Glomerular visceral epithelial cell (primary cell): ENCODE results near the gene HACD2.
"Not testable (repeated sequence)": the region's sequence is repeated elsewhere in the genome, so short reads cannot be mapped to it uniquely, and the experiment has no call there.

ENCODE experiments used
- DNase-seq: peaks from one replicate; pipeline ENCODE4 v3.0.0-alpha.2; 2016; ENCODE audit errors: extremely low spot score

Gene HACD2

DNA sequence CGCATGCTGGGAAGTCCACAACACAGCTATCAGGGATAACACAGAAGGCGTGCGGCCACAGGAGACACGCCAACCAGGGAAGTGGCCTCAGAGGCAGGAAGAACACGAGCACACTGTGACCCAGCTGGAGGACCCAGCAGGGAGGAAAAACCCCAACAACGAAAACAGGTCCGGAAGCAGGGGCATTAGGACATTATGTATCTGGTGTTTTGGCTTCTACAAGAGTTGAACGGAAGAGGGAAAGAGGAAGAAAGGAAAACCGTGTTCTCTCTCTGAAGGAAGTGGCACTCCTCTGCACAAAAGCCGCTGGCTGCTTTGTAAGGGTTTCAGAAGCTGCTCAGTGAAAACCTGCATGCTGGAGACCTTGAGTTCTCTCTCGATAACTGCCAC, 61.8 kb downstream of the HACD2 start:
- DNase-seq, result no peak

DNA sequence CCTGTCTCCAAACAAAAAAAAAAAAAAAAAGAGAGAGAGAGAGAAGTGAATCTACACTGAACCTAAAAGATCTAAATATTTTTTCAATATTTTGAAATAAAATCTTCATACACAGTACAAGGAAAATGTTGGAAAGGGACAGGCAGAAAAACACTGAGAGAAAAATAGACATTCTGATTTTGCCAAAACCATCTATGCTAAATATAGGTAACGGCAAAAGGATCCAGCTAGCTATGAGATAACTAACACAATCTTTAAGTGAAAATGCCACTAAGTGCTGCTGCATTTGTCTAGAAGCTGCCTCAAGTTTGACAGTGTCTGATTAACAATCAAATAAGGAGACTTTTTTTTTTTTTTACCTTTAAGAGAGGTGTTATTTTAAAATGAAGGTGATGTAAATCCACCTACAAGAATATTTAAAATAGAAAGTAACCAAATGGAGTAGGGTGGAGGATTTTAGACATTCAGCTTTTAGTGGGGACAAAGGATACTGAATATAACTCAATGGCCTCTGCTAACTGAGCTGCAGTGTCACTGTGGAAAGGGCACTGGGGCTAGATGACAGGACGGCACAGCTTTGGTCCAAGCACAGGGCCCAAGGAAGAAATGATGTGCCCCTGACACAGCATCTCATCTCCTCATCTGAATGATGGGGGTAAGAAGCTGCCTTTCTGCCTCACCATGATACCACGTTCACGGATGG, 62.4 kb downstream of the HACD2 start:
- no peak for DNase-seq

DNA sequence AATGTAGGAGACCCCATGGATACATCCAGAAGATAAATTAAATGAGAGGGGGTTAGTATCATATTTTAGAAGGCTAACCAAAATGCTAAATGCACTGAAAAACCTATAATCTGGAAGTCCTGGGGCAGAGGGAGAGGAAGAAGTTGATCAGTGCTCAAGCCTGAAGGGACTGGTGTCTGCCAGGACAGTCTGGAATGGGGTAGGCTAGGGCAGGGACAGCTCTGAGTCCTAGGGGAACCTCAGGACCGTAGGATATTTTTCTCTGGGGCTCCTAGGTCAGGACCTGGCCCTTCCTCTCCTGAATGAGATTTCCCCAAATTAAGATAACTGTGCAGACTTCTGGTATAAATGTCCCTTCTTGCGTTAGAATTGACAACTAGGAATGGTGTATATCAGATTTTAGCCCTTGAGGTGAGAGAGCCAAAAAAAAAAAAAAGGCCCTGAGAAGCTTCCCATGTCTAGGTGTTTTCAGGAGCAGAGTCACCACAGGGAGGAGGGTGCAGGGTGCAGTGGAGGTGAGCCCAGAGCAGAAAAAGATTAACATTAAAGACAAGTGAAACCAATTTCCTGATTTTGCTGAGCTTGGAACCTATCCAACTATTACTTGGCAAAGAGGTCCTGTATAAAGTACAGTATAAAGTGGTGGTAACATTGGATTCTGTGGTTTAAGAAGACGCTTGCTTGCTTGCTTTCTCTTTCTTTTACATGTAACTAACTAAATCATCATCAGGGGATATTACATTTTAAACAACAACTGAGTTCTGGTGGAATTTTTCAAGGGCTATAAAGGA, 63.5 kb downstream of the HACD2 start:
- peak; percentile 22 for DNase-seq

DNA sequence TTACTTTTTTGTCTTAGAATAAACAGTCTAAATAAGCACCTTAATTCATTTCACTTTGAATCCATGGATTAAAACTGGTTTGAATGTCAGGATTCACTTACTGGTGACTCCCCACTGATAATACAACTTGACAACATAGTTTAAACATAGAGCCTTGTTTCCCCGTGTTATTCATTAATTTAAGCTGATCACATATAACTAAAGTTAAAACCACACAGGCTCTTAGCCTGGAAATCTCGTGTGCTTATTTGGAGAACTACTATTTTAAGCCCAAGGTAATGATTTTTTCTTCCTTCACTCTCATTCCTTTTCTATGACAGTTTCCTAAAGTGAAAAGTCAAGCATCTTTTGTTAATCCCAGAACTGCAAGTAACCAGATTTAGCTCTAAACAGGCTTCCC, 64.2 kb downstream of the HACD2 start:
- DNase-seq, result no peak

DNA sequence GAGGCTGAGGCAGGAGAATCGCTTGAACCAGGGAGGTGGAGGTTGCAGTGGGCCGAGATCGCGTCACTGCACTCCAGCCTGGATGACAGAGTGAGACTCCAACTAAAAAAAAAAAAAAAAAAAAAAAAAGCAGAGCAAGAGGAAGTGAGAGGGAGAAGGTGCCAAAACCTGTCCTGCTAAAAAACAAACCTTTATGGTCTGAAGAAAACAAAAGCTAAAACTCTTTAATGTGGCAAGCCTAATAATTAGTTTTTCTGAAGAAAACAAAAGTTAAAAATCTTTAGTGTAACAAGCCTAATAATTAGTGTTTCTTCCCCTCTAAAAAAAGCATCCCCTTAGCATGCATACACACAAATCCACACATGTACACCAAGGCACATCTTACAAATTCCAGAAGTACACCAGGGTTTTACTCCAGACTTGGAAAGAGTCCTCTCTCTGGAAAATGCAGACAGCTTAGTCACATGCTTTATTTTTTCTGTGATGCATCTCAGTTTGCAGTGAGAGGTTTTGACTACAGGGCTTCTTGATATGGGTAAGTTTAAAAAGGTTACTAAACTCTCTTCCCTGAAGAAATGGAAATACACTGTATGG, 65.9 kb downstream of the HACD2 start:
- DNase-seq, result no peak

DNA sequence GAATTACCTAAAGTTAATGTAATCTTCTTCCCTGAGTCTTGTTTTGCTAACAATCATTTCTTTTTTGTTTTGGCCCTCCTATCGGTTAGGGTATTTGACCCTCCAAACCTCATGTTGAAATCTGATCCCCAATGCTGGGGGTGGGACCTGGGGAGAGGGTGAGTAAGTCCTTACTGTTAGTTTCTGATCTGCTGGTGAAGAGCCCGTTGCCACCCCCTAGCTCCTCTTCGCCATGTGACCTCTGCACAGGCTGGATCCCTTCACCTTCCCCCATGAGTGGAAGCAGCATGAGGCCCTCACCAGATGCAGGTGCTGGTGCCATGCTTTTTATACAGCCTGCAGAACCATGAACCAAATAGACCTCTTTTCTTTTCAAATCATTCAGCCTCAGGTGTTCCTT, 73.1 kb downstream of the HACD2 start:
- no peak for DNase-seq

DNA sequence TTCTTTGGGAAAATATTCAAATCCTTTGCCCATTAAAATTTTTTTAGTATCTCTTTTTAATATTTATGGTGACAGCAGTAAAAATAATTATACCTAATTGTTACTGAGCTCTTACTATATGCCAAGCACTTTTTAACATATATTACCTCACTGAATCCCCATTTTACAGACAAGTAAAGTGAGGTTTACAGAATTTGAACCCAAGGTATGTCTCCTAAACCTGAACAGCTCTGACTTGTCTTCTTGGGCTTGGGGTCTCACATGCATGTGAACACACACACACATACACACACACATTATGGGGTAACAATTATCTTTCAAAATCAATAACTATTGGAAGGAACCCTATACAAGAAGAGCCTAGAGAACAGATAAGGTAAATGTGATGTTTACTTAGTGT, 73.8 kb downstream of the HACD2 start:
- no peak for DNase-seq

DNA sequence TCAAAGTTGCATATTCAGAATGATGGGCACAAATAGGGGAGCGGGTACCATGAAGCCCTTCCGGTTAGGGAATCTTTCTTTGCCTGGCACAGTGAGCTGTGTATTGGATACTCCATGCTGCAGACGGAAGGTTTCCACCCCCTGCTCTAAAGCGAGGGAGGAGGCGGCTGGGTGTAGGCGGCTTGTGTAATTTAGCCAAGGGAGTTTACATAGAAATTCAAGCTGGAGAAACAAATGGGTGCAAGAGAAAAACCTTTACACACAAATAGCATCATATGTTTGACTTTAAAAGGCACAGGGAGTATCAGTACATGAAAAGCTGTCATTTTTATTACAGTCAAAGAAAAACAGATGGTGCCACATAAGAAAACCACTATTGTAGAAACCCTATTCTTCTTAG, 76.7 kb downstream of the HACD2 start:
- no peak for DNase-seq

DNA sequence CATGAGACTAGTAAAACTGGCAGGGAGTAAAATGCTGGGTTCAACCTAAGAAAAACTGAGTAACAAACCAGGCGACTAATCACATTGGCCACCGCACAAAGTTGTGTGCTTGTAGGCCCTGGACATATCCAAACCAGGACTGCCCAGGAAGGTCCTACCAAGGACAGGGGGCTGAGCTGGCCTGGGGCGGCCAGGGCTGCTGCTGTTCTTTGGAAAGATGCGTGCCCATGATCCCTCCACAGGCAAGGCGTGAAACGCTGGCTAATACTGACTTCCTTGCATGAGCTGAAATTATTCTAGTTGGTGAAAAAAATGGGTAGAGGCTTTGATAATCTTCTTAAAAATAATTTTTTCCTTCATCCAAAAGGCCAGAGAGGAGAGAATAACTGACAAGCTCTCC, 79.0 kb downstream of the HACD2 start:
- no peak for DNase-seq

DNA sequence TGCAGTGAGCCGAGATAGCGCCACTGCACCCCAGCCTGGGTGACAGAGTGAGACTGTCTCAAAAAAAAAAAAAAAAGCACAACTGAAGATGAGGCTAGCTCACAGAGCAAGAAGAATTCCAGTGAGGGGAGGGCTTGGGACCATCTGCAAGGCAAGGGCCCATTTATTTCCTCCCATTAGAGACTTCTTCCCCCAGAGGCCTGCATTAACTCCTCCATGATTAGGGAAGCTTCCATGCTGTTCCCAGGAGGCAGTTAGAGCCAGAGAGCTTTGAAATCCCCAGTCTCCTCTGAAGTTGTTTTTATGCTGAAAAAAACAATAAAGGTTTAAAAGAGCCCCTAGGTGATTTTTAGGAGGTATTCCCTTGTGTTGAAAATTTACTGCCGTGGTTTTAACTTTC, 81.7 kb downstream of the HACD2 start:
- no peak for DNase-seq

DNA sequence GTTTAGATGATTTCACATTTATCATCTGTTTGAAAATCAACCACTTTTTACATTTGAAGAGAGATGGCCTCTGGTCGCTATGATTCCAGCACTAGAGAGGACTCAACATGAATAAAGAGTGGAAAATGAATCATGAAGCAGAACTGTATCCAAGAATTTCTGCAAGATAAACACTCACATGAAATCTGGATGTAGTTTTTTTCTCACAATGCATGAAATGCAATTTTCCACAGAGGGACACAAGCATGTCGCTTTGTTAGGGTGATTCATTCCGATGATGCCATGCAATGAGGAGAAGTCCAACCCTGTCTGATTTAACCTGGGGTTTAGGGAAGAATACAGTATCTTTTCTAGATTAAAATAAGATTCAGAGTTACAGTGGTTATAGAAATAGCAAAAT, 85.5 kb downstream of the HACD2 start:
- DNase-seq, result no peak

DNA sequence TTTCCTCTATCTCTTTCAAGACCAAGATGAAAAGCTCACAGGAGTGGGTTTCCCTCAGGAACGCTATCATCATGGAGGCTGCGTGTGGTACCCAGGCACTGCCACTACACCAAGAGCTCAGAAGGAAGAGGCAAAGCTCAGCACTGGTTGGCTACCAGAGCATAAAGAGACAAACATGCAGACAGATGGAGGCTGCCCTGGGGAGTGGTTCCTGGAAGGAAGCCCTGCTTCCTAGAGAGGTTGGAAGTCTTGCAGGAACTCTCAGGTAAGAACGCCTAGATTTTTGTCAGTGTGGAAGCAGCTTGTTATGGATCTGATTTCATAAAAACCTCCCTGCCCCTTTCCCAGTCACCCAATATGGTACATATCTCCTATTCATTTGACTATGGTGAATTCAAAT, 86.1 kb downstream of the HACD2 start:
- DNase-seq, result no peak

DNA sequence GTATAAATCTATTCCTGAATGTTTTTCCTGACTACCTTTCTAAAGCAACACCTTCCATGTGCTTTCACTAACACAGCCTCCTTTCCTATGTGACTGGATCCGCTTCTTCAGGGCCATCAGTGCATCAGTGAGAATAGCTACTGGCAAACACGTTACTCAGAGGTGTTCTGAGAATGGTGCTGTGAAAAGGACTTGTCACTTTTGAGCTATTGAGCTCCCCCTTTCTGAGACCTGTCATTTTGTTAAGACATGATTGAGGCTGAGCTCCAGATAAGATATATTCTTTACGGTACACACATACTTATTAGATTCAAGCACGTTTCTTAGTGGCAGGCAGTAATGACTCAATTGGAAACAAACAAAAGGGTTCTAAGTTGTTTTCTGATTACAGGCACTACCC, 90.9 kb downstream of the HACD2 start:
- DNase-seq, result no peak

DNA sequence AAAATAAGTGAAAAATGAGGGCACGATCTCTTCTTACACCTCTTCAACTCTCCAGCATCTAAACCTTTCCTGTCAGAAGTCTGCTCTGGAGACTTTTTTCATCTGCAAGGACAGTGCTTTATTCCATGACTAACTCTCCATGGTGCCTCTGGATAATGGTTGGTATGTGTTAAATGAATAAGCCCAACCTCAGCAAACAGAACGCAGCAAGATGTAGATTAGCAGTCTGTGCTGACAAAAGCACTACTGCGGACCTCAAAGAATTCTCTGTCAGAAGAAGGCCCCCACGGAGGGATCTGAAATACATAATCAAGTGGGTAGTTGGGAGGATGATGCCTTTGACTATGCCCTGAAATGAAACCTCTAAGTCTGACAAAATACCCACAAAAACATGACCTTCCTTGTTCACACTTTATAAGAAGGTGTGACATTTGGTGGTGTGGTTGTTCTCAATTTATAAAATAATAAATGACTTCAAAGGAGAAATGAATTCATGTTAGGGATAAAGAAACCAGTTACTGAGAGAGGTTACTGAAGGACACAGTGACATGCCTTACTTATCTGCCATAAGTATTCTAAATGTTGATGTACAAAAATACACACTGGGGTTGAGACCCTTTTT, 92.8 kb downstream of the HACD2 start:
- no peak for DNase-seq

DNA sequence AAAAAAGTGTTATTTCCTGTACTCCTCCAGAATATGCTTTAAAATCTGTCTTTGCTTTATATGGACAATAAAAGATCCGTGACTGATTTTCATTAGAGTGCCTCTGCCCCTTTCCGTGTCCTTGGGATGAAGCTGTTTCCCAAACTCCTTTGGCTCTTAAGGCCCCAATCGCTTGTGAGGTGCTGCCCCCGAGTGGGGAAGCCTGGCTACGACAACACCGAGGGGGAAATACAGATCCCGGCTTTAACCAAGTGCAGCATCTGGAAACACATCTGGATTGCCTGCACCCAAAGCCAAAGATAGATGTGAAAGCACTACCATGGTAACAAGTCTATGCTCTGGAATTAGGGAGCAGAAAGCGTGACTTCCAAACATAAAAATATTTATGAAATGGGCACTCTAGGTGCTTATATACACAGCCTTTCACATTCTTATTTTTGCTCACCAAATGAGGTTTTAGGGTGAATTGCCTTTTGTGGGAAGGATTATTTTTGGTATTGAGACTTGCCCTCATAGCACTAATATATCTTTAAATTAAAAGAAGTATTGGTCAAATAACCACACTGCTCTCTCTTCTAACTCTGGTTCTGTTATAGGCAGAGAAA, 95.4 kb downstream of the HACD2 start:
- peak; percentile 57 for DNase-seq

DNA sequence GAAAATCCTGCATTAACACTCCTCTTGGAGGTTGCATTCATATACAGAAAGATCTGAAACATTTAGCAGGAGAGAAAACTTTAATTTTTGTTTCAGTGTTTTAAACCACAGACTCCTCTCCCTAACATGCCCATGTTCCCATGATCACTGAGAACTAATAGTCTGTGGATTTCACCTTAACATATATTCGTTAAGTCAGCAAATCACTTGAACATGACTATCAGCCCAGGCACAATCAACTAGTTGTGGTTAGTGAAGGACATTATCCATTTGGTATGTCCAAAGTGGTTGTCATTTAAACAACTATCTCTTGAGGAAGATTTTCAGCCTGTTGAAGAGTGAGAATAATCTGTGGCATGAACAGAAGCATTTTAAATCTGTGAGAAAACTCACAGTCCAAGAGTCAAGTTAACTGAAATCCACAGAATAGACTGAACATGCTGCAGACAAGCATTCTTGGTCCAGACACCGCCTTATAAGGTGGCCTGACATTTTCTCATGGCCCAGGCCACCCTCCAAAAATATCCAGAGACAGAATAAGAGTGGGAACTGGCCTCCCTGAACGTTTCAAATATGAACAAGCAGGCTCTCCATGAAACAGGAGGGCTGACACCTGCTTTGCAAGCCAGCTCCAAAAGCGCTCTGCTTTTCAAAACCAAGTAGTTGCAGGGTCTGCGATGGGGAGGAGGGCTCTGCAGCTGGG, 96.1 kb downstream of the HACD2 start:
- DNase-seq, result no peak

DNA sequence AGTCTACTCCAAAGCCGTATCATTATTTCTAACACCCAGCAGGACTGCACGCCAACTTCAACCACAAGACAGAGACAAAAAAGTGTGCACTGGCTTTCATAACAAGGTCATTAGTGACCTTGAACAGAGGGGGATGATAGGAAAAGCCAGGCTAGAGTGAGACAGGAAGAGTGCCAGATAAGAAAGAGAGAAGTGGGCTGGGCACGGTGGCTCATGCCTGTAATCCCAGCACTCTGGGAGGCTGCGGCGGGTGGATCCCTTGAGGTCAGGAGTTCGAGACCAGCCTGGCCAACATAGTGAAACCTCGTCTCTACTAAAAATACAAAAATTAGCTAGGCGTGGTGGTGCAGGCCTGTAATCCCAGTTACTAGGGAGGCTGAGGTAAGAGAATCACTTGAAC, 97.8 kb downstream of the HACD2 start:
- not testable (repeated sequence) for DNase-seq

DNA sequence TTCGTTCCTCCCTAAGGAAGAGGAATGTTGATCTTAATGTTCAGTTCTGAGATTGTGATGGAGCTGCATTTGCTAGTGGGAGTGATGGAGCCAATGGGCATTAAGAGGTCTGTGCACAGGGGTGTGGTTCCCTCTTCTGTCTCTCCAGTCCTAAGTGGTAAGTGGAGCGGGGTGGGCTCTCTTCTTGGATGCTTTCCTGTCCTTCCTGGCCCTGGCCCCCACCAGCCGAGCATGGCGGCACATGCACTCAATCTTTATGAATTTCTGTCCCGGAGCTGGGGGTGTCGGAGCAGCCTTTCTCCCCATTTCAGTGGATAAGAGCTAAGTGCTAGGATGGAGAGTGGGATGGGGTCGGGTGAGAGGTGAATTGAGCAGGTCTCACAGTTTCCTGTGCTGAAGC, 98.4 kb downstream of the HACD2 start:
- no peak for DNase-seq

DNA sequence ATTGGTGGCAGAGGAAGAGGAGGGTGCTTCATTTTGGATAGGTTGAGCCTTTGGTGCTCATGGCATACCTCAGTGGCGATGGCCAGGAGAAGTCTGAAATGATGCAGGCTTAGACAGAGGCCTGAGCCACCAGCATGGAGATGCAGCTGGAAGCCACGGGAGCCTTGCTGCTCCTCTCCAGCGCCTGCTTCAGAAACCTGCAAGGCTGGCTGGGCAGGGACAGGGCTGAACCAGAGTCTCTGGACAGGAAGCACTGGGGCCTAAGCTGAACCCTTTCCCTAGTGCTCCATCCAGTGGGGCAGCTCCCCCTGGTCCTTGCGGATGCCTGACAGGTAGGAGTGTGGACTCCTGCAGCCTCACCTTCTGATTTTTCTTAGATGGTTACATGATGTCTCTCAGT, 99.3 kb downstream of the HACD2 start:
- DNase-seq, result no peak

DNA sequence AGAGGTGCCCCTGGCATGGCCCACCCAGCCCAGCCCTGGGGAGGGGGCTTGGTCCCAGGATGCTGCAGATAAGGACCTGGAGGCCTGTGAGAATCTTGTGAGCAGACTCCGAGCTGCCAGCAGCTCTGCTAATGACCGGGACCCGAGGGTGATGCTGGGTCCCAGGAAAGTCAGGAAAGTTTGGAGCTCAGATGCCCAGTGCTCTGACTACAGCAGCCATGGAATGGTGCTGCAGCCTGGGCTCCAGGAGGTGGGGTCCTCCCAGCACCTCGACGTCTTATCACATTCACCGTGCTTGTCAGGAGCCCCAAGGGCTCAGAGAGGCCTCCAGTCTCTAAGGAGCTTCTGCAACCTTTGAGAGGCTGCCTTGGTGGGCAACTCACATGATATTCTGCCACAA, 101.7 kb downstream of the HACD2 start:
- DNase-seq, result no peak

DNA sequence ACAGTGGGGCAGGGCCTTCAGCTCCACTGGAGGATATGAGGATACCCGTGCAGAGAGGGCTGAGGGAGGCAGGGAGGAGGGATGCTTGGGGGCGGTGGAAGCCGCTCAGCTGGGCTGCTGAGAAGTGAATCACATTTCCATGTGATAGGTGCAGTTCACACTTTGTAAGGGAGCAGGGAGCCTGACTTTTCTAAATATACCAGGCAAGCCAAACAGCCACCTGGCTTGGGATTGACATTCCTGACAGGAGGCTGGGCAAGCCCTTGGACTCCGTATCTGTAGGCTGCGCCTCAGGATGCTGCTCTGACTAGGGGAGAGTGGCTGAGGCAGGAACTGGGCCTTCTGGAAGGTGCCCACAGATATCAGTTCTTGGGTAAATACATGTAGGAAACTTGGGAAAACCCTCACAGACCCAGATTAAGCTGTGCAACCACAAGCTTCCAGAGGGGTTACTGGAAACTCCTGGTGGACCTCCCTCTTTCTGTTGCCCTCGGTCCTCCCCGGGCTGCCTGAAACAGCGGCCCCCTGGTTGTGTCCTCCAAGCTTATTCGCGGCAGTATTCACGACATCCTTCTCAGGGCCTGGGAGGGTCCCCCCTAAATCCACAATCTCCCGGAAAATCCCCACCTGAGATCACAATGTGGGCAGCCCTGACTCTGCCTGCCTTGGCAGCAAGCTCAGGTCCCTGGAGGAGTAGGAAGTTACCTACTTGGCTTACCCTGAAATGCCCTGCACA, 103.0 kb downstream of the HACD2 start:
- no peak for DNase-seq
